ENCODE results near the gene GABRB3. TPM values are rescaled to one million over a fixed set of nuclear protein-coding genes. Genes with fewer than 3 reads are reported as not detected.

Gene GABRB3
- total RNA-seq, 2 donors from 2014 or later = 0.72 to 1.1 TPM

- Histone ChIP-seq H3K9ac (ENCODE audit: low read depth in 2 of 2, low read length in 2 of 2) (no peak overlapping the region), H3K4me1 (no peaks in the 10 kb centered on the region), H3K27ac (no peak overlapping the region), H3K36me3 (no peaks in the 10 kb centered on the region), H3K27me3 (no peaks in the 10 kb centered on the region), H3K4me3 (no peak overlapping the region), H3K9me3 (no peaks in the 10 kb centered on the region)
- intact Hi-C loops (cut with DNase I) = no loop called here
- no peak for TF ChIP-seq CTCF (IDR thresholded peaks at IDR 0.05)
- DNase-seq = no peak
Observed at GRCh38 chr15:26624128-26624527, 148.7 kb downstream of the GABRB3 start.

DNA sequence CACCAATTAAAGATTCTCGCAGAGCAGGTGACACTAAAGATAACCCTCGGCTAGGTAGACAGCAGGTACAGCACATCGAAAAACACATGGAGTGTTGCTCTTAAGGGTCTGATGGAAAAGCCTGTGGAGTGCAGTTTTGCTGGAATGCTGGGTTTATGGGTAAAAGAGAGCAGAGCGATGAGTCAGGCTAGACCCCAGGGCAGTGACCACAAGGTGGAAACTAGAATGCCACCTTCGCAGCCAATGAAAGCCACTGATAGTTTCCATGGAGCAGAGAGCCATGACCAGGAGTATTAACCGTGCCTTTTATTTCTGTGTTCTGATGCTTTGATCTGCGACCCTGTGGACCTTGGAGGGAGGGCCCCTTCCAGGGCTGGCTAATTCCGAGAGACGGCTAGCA, 149.8 kb downstream of the GABRB3 start:
- intact Hi-C loops (cut with DNase I) = no loop called here
- no peak overlapping the region for H3K4me3 ChIP-seq
- no peaks in the 10 kb centered on the region for H3K9me3 ChIP-seq
- no peak for TF ChIP-seq CTCF (IDR thresholded peaks at IDR 0.05)
- H3K27ac ChIP-seq = no peak overlapping the region
- H3K27me3 ChIP-seq = no peaks in the 10 kb centered on the region
- no peaks in the 10 kb centered on the region for H3K36me3 ChIP-seq
- no peaks in the 10 kb centered on the region for H3K4me1 ChIP-seq
- H3K9ac ChIP-seq (ENCODE audit: low read depth in 2 of 2, low read length in 2 of 2) = no peak overlapping the region
- no peak for DNase-seq

DNA sequence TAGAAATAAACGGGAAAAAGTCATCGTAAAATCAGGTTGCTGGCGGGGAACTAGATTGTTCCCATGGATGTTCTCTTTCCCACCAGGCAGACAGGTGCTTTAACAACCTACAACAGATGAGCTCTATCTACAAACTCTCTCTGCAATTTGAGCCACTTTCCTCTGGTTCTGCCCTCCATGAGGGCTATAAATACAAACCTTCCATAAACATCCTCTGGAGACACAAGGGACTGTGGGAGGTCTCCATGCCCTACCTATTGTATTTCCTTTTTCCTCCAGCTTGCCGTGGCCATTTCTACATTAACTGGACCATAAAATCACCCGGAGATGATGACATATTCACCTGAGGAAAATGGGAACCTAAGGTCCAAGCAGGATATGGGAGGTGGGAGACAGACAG, 151.1 kb downstream of the GABRB3 start:
- Histone ChIP-seq H3K4me1 (no peaks in the 10 kb centered on the region), H3K36me3 (no peaks in the 10 kb centered on the region), H3K9ac (ENCODE audit: low read depth in 2 of 2, low read length in 2 of 2) (no peak overlapping the region), H3K4me3 (no peak overlapping the region), H3K9me3 (no peaks in the 10 kb centered on the region), H3K27ac (no peak overlapping the region), H3K27me3 (no peaks in the 10 kb centered on the region)
- no peak for DNase-seq
- intact Hi-C loops (cut with DNase I) = no loop called here
- TF ChIP-seq CTCF (IDR thresholded peaks at IDR 0.05) = no peak

DNA sequence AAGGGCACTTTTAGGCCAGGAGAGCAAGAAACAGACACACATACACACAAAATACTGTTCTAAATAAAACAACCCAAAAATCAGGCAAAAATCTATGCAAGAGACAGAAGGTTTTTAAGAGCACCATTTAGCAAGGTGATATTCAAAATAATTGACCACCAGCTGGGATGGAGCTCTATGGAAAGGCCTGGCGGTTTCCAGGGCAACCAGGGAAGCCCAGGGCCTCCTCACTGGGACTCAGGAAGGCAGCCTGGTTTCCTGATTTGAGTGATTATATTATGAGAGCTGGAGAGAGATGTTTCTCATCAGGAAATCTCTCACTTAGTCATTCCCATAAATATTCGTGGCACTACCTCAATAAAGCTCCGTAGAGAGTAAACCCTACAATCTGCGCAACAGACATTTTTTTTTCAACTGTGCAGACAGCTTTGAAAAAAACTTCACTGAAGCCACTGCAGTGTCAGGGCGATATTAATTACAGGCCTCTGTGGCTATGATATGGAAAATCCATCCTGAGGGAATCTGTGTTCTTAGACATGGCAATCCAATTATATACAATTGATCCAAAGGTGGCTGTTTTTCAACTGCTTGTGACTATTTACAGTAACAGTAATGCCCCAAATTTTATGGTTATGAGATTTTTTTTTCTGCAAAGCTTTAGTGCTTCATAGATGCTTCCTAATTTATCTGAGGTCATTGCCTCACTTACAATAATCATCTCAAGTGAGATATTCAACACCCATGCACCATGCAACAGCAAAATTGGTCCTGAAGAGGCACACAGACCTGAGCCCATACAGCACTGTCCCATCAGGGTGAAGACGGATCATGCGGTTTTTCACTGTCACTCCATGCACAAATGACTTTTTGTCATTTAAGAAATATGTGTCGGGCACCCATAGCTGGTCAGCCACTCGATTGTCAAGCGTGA, 152.1 kb downstream of the GABRB3 start:
- Histone ChIP-seq H3K4me1 (no peaks in the 10 kb centered on the region), H3K9ac (ENCODE audit: low read depth in 2 of 2, low read length in 2 of 2) (no peak overlapping the region), H3K27ac (no peak overlapping the region), H3K36me3 (no peaks in the 10 kb centered on the region), H3K4me3 (no peak overlapping the region), H3K9me3 (no peaks in the 10 kb centered on the region), H3K27me3 (no peaks in the 10 kb centered on the region)
- intact Hi-C loops (cut with DNase I) = no loop called here
- no peak for DNase-seq
- TF ChIP-seq CTCF (IDR thresholded peaks at IDR 0.05) = no peak

DNA sequence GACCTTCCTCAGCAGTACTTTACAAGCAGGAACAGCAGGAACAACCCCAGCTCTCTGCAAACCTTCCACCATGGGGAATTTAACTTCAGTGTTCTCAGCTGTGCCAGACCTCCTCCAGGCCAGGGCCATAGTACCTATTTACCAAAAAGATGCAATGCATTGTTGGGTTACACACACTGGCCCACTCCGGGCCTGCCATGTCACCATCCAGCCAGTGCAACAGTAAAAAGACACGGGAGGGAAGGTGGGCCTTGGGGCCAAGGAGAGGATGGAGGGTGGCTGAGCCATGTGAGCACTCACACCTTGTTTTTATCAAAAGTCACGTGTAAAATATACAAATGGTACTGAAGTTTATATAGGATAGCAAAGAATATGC, 157.0 kb downstream of the GABRB3 start:
- Histone ChIP-seq H3K36me3 (no peaks in the 10 kb centered on the region), H3K4me1 (no peaks in the 10 kb centered on the region), H3K27ac (no peak overlapping the region), H3K4me3 (no peak overlapping the region), H3K9me3 (no peaks in the 10 kb centered on the region), H3K27me3 (no peaks in the 10 kb centered on the region), H3K9ac (ENCODE audit: low read depth in 2 of 2, low read length in 2 of 2) (no peak overlapping the region)
- no peak for TF ChIP-seq CTCF (IDR thresholded peaks at IDR 0.05)
- no peak for DNase-seq
- intact Hi-C loops (cut with DNase I) = no loop called here
